T-helper 9 cell (primary cell): Measurements from ENCODE around the gene C17orf107.
A peak's percentile ranks its signal among the peaks of the same experiment; 100 is the strongest.
"Not testable (repeated sequence)": the region's sequence is repeated elsewhere in the genome, so short reads cannot be mapped to it uniquely, and the experiment has no call there.

Experiments
- DNase-seq: peaks from one replicate; pipeline ENCODE4 v3.0.0-alpha.2; 2020

Gene C17orf107

DNA sequence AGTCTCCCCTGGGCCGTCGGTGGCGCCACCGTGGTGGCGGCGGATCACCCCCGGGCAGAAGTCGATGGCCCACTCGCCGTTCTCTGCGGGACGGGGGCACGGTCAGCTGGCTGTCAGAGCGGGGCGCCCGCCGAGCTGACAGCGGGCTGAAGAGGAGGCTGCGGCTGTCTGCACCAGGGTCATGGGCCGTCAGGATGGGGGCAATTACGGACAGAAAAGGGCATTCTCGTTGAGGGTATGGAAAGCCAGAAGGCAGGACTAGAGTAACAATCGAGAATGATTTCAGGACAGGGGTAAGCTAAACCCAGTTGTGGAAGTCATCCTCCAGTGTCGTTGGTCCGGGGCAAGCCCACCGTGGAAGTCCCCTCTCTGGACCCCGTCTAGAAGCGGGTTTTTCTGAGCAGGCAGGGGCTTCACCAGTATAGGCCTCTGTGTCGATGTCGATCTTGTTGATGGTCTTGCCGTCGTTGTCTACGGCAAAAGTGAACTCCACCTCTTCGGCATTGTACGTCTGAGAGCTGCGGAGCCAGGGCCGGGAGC, 1.8 kb downstream of the C17orf107 start:
- no peak for DNase-seq

DNA sequence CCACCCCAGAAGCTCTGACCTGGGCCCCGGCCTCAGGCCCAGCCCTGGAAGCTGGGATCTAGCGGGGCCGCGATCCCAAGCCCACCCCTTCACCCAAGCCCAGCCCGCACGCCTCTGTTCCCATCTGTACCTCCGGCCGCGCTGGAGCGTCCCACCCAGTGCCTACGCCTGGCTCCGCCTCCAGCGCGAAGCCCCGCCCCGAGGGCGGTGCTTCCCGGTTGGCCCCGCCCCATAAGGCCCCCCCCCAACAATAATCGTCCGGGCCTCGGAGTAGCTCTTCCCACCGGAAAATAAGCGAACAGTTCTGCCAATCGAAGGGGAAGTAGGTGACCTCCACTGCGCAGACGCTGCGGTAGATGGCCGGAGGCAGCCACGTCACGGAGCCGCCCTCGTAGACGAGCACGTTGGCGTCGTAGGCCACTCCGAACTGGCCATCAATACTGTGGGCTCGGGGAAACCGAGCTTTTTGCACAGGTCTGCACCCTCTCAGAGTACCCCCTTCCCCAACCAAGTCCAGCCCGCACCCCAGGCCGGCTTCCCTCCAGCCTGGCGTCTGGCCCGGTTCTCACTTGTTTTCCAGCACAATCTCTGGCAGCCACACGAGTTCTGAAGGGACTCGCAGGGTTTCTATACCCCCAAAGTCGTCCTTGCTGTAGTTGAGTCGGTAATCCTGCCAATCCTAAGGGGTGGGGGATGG, 2.5 kb downstream of the C17orf107 start:
- peak; percentile 27 for DNase-seq

- DNase-seq, result no peak
Measured at GRCh38 chr17:4902540-4902939, 3.2 kb downstream of the C17orf107 start.

- DNase-seq, result peak; percentile 68
Measured at GRCh38 chr17:4903051-4903818, 3.9 kb downstream of the C17orf107 start, which contains the start of gene CHRNE. TSS of gene CHRNE (minus strand) at chr17:4903098. CDS start at chr17:4903063, 35 bp downstream.

DNA sequence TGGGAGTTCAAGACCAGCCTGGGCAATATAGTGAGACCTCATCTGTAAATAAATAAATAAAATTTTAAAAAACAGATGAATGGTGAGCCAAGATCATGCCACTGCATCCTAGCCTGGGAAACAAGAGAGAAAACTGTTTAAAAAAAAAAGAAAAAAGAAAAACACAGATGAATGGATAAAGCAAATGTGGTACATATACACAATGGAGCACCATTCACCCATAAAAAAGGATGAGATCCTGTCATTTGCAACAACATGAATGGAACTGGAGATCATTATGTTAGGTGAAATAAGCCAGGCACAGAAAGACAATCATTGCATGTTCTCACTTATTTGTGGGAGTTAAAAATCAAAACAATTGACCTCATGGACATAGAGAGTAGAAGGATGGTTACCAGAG, 7.3 kb downstream of the C17orf107 start:
- not testable (repeated sequence) for DNase-seq

DNA sequence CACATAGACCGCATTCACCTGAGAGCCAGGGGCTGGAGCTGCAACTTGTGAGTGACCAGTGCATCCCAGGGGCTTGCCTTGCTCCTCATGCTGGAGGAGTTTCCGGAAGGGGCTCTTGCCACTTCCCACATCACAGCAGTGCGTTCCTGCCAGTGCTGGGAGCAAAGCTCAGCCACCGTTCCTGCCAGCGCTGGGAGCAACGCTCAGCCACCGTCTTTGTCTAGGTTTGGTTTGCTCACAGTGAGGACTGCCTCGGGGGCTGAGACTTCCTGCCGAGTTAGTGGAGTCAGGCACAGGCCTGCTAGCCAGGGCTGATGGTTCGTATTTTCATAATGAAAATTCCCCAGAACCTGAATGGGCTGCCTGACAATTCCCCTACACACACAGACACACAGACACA, 9.0 kb downstream of the C17orf107 start:
- no peak for DNase-seq

DNA sequence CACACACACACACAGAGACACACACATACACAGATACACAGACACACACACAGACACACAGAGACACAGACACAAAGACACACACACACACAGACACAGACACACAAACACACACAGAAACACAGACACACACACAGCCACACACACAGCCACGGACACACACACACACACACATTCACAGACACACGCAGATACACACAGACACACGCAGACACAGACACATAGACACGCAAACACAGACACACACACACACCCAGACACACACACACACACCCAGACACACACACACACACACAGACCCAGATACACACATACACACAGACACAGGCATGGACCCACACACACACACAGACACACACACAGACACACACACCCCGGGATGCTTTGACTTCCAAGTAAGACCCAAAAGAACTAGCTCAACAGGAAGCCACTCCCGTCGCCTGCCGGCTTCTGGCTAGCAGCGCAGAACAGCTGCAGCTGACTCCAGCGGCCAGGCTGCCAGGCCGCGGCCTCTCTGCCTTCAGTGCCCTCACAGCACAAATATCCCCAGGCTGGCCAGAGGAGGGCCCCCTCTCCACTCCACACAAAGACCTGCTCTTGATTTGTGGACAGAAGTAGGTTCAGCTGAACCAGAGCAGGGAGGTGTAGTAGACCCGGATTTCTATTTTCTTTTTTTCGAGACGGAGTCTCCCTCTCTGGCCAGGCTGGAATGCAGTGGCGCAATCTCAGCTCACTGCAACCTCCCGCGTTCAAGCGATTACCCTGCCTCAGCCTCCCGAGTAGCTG, 9.6 kb downstream of the C17orf107 start:
- peak; percentile 41 for DNase-seq

- no peak for DNase-seq
Measured at GRCh38 chr17:4913994-4914393, 14.7 kb downstream of the C17orf107 start.

- not testable (repeated sequence) for DNase-seq
Measured at GRCh38 chr17:4914551-4914950, 15.2 kb downstream of the C17orf107 start.

DNA sequence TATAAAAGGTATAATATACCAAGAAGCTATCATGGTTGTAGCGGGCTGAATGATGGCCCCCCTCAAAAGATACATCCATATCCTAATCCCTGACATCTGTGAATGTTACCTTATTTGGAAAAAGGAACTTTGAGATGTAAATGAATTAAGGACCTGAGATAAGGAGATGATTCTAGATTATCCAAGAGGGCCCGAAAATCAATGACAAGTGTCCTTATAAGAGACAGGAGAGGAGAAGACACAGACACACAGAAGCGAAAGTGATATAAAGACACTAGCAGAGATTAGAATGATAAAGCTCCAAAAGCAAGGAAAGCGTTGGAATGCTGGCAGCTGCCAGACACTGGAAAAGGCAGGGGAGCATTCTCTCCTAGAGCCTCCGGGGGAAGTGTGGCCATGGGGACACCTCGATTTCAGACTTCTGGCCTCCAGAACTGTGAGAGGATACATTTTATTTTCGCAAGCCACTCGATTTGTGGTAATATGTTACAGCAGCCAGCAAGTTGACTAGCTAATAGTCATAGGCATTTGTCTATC, 20.2 kb downstream of the C17orf107 start:
- DNase-seq, result no peak

- no peak for DNase-seq
Measured at GRCh38 chr17:4920351-4921048, 21.2 kb downstream of the C17orf107 start.

DNA sequence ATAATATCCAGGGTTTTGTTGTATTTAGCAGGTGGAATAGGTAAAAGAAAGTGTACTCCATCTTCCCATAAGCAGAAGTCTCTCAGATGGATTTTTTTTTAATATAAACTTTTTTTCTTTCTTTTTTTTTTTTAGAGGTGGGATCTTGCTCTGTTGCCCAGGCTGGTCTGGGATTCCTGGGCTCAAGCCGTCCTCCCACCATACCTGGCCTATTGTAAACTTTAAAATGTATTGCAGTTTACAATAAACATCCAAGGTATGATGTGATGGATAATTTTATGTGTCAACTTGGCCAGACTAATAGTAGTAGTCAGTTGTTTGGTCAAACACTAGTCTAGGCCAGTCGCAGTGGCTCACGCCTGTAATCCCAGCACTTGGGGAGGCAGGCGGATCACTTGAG, 22.0 kb downstream of the C17orf107 start:
- no peak for DNase-seq

GRCh38 chr17:4926577-4927335, 27.4 kb downstream of the C17orf107 start:
- DNase-seq, result not testable (repeated sequence)

- no peak for DNase-seq
Measured at GRCh38 chr17:4928881-4929280, 29.5 kb downstream of the C17orf107 start.

- DNase-seq, result no peak
Measured at GRCh38 chr17:4931963-4932362, 32.6 kb downstream of the C17orf107 start, which contains the start of gene GP1BA. TSS of gene GP1BA (plus strand) at chr17:4932277. CDS start at chr17:4932605, 328 bp downstream.

- no peak for DNase-seq
Measured at GRCh38 chr17:4932756-4933155, 33.4 kb downstream of the C17orf107 start.

DNA sequence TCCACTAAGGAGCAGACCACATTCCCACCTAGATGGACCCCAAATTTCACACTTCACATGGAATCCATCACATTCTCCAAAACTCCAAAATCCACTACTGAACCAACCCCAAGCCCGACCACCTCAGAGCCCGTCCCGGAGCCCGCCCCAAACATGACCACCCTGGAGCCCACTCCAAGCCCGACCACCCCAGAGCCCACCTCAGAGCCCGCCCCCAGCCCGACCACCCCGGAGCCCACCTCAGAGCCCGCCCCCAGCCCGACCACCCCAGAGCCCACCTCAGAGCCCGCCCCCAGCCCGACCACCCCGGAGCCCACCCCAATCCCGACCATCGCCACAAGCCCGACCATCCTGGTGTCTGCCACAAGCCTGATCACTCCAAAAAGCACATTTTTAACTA, 34.3 kb downstream of the C17orf107 start:
- DNase-seq, result no peak

DNA sequence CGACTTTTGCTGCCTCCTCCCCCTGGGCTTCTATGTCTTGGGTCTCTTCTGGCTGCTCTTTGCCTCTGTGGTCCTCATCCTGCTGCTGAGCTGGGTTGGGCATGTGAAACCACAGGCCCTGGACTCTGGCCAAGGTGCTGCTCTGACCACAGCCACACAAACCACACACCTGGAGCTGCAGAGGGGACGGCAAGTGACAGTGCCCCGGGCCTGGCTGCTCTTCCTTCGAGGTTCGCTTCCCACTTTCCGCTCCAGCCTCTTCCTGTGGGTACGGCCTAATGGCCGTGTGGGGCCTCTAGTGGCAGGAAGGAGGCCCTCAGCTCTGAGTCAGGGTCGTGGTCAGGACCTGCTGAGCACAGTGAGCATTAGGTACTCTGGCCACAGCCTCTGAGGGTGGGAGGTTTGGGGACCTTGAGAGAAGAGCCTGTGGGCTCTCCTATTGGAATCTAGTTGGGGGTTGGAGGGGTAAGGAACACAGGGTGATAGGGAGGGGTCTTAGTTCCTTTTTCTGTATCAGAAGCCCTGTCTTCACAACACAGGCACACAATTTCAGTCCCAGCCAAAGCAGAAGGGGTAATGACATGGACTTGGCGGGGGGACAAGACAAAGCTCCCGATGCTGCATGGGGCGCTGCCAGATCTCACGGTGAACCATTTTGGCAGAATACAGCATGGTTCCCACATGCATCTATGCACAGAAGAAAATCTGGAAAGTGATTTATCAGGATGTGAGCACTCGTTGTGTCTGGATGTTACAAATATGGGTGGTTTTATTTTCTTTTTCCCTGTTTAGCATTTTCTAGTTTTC, 35.0 kb downstream of the C17orf107 start:
- no peak for DNase-seq

DNA sequence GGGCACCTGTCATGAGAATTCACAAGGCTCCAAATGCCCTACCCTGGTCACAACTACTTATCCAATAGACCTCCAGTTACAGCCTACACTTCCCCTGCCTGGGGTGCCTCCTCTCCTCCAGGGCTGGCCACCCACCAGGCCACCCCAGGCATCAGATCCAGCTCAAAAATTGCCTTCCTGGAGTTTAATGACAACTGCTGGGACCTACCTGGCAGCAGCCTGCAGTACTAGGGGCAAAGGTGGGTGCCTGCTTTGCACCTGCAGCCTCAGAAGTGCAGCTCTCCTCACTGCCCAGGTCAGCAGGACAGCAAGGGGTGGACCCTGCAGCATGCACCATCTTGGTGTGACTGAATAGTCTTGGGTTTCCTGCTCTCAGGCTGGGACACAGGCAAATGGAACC, 36.3 kb downstream of the C17orf107 start:
- DNase-seq, result no peak

GRCh38 chr17:4936436-4936835, 37.1 kb downstream of the C17orf107 start:
- DNase-seq, result no peak
